GM21825 (cell line): ENCODE measurements around the gene CD226.

Experiments
- ATAC-seq: cut with Tn5 transposase; IDR thresholded peaks from one replicate; pipeline ENCODE4 v1.9.1; 2021; ENCODE audit warnings: mild to moderate bottlenecking, moderate library complexity; ENCODE audit not compliant: unreplicated experiment

CD226 gene

DNA sequence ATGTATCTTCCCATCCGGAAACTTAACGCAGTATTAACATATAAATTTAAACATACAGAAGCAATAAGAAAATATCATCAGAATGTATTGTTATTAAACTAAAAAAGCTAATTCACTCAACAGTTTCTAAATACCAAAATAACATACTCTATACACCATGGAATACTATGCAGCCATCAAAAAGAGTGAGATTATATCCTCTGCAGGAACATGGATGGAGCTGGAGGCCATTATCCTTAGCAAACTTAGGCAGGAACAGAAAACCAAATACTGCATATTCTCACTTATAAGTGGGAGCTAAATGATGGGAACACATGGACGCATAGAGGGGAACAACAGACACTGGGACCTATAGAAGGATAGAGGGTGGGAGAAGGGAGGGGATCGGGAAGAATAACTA is 127.1 kb downstream of the CD226 start:
- ATAC-seq = no peak

DNA sequence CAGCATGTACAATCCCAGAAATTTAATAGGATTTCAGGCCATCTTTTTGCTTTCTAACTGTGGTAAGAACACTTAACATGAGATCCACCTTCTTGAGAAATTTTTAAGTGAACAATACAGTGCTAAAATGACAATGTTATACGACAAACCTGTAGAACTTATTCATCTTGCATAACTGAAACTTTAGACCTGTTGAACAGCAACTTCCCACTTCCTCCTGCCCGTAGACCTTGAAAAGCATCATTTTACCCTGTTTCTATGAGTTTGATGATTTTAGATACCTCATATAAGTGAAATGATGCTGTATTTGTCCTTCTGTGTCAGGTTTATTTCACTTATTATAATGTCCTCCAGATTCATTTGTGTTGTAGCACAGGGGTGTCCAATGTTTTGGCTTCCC is 128.2 kb downstream of the CD226 start:
- ATAC-seq = no peak

DNA sequence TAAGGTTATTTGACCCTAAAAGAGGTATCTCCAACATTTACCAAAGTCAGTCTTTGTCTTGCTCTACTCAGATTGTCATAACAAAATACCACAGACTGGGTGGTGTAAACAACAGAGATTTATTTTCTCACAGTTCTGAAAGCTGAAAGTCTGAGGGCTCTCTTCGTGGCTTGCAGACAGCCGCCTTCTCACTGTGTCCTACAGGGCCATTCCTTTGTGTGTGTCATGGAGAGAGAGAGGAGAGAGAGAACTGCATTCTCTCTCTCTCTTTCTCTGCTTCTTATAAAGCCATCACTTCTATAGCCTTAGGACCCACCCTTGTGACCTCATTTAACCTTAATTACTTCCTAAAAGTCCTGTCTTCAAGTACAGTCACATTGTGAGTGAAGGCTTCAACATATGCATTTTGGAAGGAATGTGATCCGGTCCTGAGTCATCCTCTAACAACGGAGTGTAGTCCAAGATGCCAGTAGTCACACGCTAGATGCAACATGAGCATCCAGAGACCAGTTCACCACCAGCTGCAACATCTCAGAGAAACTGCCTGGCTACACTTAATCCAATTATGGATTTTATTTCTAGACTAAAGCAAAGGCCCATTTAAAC is 130.2 kb downstream of the CD226 start:
- no peak for ATAC-seq

DNA sequence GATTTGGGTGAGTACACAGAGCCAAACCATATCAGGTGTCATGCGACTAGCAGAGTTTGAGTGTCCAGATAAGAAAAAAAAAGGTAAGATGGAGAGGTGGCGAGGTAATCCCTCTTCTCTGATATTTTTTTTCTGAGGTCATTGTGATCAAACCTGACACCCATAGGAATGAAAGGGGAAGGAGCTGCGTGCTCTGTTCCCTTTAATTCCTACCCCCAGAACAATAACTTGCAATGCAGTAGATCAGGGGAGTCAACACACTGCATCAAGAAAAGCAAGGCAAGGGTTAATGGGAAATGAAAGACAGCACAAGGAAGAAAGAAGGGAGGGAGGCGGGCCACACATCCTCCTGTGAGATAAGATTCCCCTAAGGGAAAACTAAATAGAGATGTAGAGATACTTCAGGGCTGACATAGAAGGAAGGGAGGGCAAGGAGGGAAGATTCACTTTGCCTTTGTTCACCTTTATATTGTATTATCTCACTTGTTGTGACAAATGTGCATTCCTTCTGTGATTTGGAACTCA is 132.8 kb downstream of the CD226 start:
- no peak for ATAC-seq

DNA sequence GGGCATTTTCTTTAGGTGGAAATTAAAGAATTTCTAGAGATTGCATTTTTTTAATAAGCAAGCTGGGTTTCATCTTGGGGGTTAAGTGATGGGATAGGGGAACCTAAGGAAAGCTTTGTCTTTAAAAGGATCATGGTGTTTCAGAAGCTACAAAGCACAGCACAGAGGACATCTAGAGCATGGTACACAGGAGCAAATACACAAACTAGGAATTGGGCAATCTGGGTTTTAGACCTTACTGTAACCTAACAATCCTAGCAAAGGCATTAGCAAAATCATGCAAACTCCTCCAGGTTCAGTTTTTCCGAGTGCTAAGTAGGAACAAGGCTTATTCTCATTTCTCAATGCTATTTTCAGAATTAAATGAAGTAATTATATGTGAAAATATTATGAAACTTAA is 134.1 kb downstream of the CD226 start:
- ATAC-seq = no peak

DNA sequence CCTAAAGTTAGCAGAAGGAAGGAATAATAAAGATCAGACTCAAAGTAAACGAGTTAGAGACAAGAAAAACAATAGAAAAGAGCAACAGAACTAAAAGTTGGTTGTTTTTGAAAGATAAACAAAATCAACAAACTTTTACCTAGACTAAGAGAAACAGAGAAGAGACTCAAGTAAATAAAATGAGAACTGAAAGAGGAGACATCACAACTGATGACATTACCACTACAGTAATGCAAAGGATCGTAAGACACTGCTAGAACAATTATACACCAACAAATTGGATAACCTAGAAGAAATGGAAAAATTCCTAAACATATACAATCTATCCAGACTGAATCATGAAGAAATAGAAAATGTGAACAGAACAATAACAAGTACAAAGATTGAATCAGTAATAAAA is 139.3 kb downstream of the CD226 start:
- ATAC-seq = no peak

DNA sequence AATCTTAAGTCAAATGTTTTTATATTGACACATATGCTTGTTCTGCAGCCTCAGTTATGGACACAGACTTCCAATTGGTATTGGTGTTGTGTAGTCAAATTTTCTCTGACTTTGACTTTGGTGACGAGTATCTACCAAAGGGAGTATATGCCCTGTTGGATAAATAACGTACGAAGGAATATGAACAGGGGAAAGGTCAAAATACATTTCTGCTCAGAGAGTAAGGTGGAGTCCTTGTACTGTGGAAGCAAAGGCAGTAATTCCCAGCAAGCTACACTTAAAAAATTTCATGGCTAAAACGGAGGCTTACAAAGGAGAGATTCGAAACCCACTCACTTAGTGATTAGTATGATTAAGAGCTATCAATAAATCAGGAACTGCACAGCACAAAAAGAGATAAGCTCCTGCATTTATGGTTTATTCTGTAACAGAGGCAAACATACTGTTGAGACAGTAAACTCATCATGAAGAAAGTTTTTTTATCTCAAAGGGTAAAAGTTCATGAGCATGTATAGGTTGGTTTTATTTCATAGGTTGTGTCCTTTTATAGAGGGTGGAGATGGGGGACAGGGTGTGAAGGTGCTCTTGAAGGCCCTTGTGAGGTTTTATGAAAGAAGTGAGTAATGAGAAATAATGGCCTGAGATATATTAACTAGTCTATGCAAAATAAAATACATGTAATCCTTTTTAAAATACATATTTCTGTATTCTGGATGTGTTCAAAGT is 142.7 kb downstream of the CD226 start:
- no peak for ATAC-seq
